Vagina (tissue), 2 donors: ENCODE results near the gene TEX26. TPM values are rescaled to one million over a fixed set of nuclear protein-coding genes. Genes with fewer than 3 reads are reported as not detected.

ENCODE experiments used
- DNase-seq, 2 donors: peaks; one replicate each; pipeline ENCODE4 v3.0.0-alpha.2; 2017; ENCODE audit errors: extremely low spot score in 2 of 2
- H3K27ac ChIP-seq: fragments of 200-600 bp; sonication (generic); one replicate; pipeline ENCODE4 v1.5.1; 2019
- H3K27me3 ChIP-seq: fragments of 200-600 bp; sonication (generic); one replicate; pipeline ENCODE4 v1.5.1; 2019
- H3K36me3 ChIP-seq, 2 donors: fragments of 200-600 bp; sonication (generic); one replicate each; pipeline ENCODE4 v1.5.1; 2017 to 2019
- H3K4me1 ChIP-seq: fragments of 200-600 bp; sonication (generic); one replicate; pipeline ENCODE4 v1.5.1; 2019
- H3K4me3 ChIP-seq, 2 donors: fragments of 200-600 bp; sonication (generic); 1 replicate in 1 of 2; 2 replicates in 1 of 2; pipeline ENCODE4 v1.5.1; 2016 to 2019
- H3K9me3 ChIP-seq: fragments of 200-600 bp; sonication (generic); one replicate; pipeline ENCODE4 v1.5.1; 2019
- POLR2A ChIP-seq, 2 donors: fragments of 450-650 bp; IDR thresholded peaks; one replicate each; pipeline ENCODE4 v1.6.1; 2017; ENCODE audit warnings: antibody characterized with exemption in 2 of 2, mild to moderate bottlenecking in 2 of 2, moderate library complexity in 2 of 2
- POLR2AphosphoS5 ChIP-seq, 2 donors: sonication (generic); formaldehyde crosslinking; IDR thresholded peaks; one replicate each; pipeline ENCODE4 v1.9.0; 2017; ENCODE audit warnings: antibody characterized with exemption in 2 of 2, mild to moderate bottlenecking in 2 of 2, low read depth in 1 of 2; ENCODE audit not compliant: insufficient read depth in 1 of 2
- intact Hi-C: fragments of 100-400 bp; cut with DNase I; formaldehyde crosslinking; loops from one replicate; pipeline ENCODE4 v1.15.1; 2023
- total RNA-seq: library from RNA; depleted of rRNA; stranded (reverse); fragments of >200 nt; gene quantifications from one replicate; pipeline ENCODE4 v1.2.3, GENCODE V29; 2016
- TF ChIP-seq, protein P1 (sequence below), 3 experiments: fragments of 450-650 bp in 2 of 3; fragments of 200-600 bp in 1 of 3; sonication (generic) in 1 of 3; IDR thresholded peaks; one replicate each; pipeline ENCODE4 v1.5.1; 2017 to 2019; ENCODE audit warnings: antibody characterized with exemption in 3 of 3, mild to moderate bottlenecking in 2 of 3, moderate library complexity in 2 of 3

TEX26 gene
- total RNA-seq, 1 donor from 2014 or later: not detected

DNA sequence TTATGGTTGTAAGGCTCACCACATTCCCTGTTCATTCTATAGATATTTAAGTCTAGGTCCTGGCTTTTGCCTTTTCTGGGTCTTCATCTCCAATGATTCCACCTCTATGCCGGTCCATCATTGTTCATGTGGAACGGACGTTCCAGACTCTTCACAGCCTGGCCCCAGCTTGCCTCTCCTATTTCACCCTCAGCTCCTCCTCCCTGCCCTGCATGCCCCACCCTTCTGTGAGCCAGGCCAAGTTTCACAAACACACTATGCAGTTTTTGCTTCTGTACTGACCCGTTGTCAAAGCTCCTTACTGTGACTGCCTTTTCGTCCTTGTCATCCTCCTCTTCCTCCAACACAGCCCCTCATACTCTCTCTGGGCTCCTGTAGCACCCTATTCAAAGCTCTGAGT, 31.3 kb downstream of the TEX26 start:
- no peak for DNase-seq
- H3K9me3 ChIP-seq: no peaks in the 10 kb centered on the region
- H3K4me3 ChIP-seq: no peak overlapping the region
- no peak overlapping the region for H3K27ac ChIP-seq
- intact Hi-C loops: no loop called here
- no peaks in the 10 kb centered on the region for H3K4me1 ChIP-seq
- H3K27me3 ChIP-seq: no peaks in the 10 kb centered on the region
- H3K36me3 ChIP-seq: no peaks in the 10 kb centered on the region
- TF ChIP-seq POLR2AphosphoS5 (IDR thresholded peaks at IDR 0.05; ENCODE audit: insufficient read depth in 1 of 2, low read depth in 1 of 2) (no peak), POLR2A (IDR thresholded peaks at IDR 0.05) (no peak)
- TF ChIP-seq, protein P1, sequence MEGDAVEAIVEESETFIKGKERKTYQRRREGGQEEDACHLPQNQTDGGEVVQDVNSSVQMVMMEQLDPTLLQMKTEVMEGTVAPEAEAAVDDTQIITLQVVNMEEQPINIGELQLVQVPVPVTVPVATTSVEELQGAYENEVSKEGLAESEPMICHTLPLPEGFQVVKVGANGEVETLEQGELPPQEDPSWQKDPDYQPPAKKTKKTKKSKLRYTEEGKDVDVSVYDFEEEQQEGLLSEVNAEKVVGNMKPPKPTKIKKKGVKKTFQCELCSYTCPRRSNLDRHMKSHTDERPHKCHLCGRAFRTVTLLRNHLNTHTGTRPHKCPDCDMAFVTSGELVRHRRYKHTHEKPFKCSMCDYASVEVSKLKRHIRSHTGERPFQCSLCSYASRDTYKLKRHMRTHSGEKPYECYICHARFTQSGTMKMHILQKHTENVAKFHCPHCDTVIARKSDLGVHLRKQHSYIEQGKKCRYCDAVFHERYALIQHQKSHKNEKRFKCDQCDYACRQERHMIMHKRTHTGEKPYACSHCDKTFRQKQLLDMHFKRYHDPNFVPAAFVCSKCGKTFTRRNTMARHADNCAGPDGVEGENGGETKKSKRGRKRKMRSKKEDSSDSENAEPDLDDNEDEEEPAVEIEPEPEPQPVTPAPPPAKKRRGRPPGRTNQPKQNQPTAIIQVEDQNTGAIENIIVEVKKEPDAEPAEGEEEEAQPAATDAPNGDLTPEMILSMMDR (IDR thresholded peaks at IDR 0.05): no peak

DNA sequence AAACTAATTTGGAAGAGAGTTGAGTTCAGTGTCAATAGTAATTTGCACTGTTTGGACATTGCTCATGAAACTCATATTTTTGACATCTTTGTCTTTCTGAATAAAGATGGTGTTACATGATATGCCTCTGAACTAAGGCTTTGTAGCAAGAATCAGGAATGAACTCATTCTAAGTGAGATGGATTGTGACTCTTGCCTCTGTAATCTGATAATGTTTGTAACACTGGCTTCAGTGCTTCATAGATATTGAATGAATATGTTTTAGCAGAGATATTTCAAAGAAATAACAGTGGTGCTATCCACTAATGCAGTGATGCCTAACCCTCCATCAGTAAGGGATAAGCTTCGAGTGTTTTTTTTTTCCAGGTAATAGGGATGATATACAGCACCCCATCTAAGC, 32.9 kb downstream of the TEX26 start:
- Histone ChIP-seq H3K27ac (no peak overlapping the region), H3K27me3 (no peaks in the 10 kb centered on the region), H3K36me3 (no peaks in the 10 kb centered on the region), H3K9me3 (no peaks in the 10 kb centered on the region), H3K4me3 (no peak overlapping the region), H3K4me1 (no peaks in the 10 kb centered on the region)
- no peak for DNase-seq
- no peak for TF ChIP-seq POLR2A (IDR thresholded peaks at IDR 0.05)
- TF ChIP-seq POLR2AphosphoS5 (IDR thresholded peaks at IDR 0.05; ENCODE audit: insufficient read depth in 1 of 2, low read depth in 1 of 2): no peak
- TF ChIP-seq, protein P1 (IDR thresholded peaks at IDR 0.05): no peak
- intact Hi-C loops: no loop called here

DNA sequence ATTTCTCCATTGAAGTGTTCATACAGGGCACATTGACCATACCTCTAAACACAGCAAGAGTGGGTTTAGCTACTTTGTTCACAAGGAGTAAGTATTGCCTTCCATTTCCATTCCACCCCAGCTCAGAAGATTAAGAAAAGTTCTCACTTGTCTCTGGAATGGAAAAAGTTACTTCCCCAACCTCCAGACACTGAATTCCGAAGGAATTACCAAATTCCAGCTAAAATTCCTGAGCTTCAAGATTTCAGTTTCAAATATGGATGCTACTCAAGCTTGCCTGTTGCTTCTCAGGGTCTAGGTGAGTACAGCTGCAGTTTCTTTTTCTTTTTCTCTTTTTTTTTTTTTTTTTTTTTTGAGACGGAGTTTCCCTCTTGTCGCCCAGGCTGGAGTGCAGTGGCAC, 33.6 kb downstream of the TEX26 start:
- Histone ChIP-seq H3K9me3 (no peaks in the 10 kb centered on the region), H3K27ac (no peak overlapping the region), H3K27me3 (no peaks in the 10 kb centered on the region), H3K4me1 (no peaks in the 10 kb centered on the region), H3K36me3 (no peaks in the 10 kb centered on the region), H3K4me3 (no peak overlapping the region)
- TF ChIP-seq POLR2AphosphoS5 (IDR thresholded peaks at IDR 0.05; ENCODE audit: insufficient read depth in 1 of 2, low read depth in 1 of 2): no peak
- TF ChIP-seq POLR2A (IDR thresholded peaks at IDR 0.05): no peak
- TF ChIP-seq, protein P1 (IDR thresholded peaks at IDR 0.05): no peak
- DNase-seq: no peak
- intact Hi-C loops: no loop called here

DNA sequence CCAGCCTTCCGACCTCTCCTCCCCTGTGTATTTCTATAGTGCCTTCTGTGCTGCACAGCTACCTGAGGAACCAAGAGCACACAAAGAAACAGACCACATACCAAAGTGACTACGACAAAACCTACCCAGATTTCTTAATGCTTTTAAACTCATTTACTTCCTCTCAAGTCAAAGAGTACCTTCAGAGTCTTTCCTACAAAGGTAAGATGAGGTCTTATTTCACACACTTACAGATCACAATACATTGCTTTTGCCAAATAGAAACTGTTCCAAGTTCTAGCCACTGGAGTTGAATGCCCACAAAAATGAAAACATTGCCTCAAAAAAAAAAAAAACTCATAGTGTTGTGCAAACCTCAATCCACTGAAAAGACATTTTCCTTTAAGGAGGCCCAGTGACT, 36.4 kb downstream of the TEX26 start:
- DNase-seq: no peak
- Histone ChIP-seq H3K27ac (no peak overlapping the region), H3K9me3 (no peaks in the 10 kb centered on the region), H3K27me3 (no peaks in the 10 kb centered on the region), H3K36me3 (no peaks in the 10 kb centered on the region), H3K4me3 (no peak overlapping the region), H3K4me1 (peaks cover 11% of the 10 kb centered on the region)
- intact Hi-C loops: no loop called here
- no peak for TF ChIP-seq POLR2AphosphoS5 (IDR thresholded peaks at IDR 0.05; ENCODE audit: insufficient read depth in 1 of 2, low read depth in 1 of 2)
- TF ChIP-seq, protein P1 (IDR thresholded peaks at IDR 0.05): no peak
- TF ChIP-seq POLR2A (IDR thresholded peaks at IDR 0.05): no peak

DNA sequence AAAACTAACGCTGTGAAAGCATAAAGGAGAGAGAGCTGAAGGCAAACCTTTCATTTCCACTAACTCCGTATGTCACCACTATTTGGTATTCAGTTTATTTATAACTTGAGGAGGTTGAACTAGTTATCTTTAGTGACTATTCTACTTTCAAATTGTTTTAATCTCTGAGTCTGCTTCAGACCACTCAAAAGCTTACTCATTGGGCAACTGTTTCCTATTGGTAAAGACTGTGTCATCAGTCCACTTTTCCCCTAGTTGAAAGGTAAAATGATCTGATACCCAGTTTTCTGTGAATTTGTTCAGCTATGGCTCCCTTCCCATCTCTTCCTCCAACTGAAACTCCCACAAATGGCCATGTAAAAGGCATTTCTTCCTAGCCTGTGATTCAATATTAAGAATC, 39.1 kb downstream of the TEX26 start:
- Histone ChIP-seq H3K36me3 (no peaks in the 10 kb centered on the region), H3K4me1 (peaks cover 11% of the 10 kb centered on the region), H3K9me3 (no peaks in the 10 kb centered on the region), H3K27me3 (no peaks in the 10 kb centered on the region), H3K27ac (no peak overlapping the region), H3K4me3 (no peak overlapping the region)
- no peak for TF ChIP-seq POLR2A (IDR thresholded peaks at IDR 0.05)
- TF ChIP-seq, protein P1 (IDR thresholded peaks at IDR 0.05): no peak
- no peak for TF ChIP-seq POLR2AphosphoS5 (IDR thresholded peaks at IDR 0.05; ENCODE audit: insufficient read depth in 1 of 2, low read depth in 1 of 2)
- no peak for DNase-seq
- intact Hi-C loops: no loop called here
